ENCODE data around the gene BAZ2A. TPM values are rescaled to one million over a fixed set of nuclear protein-coding genes. Genes with fewer than 3 reads are reported as not detected.

The BAZ2A gene
- total RNA-seq, 2 donors from 2014 or later: 38.6 to 42.7 TPM

DNA sequence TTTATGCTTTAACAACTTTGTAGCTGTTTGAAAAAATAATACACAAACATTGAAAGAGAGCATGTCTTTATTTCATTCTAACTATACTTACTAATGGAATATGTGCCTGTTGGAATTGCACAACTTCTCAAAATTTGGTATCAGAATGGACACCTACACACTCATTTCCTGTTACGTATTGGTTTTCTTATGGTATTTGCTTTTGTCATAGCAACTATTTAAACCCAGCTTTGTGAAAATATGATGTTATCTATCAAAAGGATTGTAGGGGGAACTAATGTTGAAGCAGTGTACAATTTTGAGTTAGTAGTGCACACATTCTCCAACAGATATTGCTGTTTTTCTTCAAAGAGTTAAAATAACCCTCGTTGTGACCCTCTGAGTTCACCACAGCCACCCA lies 55.9 kb downstream of the BAZ2A start:
- H3K4me1 ChIP-seq: peaks cover 0 to 15% of the 10 kb centered on the region in 2 donors
- TF ChIP-seq, protein P1, sequence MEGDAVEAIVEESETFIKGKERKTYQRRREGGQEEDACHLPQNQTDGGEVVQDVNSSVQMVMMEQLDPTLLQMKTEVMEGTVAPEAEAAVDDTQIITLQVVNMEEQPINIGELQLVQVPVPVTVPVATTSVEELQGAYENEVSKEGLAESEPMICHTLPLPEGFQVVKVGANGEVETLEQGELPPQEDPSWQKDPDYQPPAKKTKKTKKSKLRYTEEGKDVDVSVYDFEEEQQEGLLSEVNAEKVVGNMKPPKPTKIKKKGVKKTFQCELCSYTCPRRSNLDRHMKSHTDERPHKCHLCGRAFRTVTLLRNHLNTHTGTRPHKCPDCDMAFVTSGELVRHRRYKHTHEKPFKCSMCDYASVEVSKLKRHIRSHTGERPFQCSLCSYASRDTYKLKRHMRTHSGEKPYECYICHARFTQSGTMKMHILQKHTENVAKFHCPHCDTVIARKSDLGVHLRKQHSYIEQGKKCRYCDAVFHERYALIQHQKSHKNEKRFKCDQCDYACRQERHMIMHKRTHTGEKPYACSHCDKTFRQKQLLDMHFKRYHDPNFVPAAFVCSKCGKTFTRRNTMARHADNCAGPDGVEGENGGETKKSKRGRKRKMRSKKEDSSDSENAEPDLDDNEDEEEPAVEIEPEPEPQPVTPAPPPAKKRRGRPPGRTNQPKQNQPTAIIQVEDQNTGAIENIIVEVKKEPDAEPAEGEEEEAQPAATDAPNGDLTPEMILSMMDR (IDR thresholded peaks at IDR 0.05): no peak
- H3K36me3 ChIP-seq: peaks cover 24% of the 10 kb centered on the region

DNA sequence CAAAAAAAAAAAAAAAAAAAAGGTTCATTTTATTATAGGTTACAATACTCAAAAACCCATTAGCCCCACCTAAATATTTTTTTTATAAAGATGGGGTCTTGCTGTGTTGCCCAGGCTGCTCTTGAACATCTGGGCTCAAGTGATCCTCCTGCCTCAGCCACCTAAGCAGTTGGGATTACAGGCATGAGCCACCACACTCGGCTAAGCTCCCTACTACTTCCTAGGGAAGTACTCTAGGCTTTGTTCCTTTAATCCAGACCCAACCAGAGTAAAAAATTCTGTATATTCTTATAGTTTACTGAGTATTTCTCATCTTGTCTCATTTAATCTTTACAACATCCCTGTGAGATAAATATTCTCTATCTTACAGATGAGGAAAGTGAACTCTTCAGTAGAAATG lies 57.8 kb downstream of the BAZ2A start:
- Histone ChIP-seq H3K9me3 (no peaks in the 10 kb centered on the region), H3K4me1 (peaks cover 0 to 24% of the 10 kb centered on the region in 2 donors), H3K36me3 (peaks cover 24% of the 10 kb centered on the region), H3K27me3 (no peaks in the 10 kb centered on the region), H3K27ac (no peak overlapping the region), H3K4me3 (no peak overlapping the region)
- DNase-seq (ENCODE audit: low spot score): no peak
- TF ChIP-seq, protein P1 (IDR thresholded peaks at IDR 0.05): no peak

More for the DNA sequence above, 55.9 kb downstream of the BAZ2A start:
- no peaks in the 10 kb centered on the region for H3K27me3 ChIP-seq
- H3K4me3 ChIP-seq: no peak overlapping the region
- H3K9me3 ChIP-seq: no peaks in the 10 kb centered on the region
- H3K27ac ChIP-seq: no peak overlapping the region
- no peak for DNase-seq (ENCODE audit: low spot score)

DNA sequence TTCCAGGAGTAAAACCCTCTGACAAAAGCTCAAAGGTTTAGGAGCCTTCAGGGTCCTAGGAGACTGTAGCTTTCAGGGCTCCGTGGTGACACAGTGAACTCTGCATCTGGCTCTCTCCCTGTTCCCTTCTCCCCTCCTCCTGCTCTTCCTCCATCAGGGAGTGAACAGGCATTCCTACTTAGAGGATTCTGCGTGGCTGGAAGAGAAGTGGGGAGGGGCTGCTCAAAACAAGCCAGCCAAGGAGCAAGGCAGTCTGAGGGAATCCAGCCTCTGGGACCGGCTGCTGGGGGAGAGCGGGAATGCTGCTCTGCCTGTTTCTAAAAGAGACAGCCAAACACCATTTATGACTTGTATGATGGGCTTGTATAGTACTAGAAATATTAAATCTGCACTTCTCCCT lies 59.0 kb downstream of the BAZ2A start:
- Histone ChIP-seq H3K4me1 (peaks cover 0 to 33% of the 10 kb centered on the region in 2 donors), H3K36me3 (peaks cover 24% of the 10 kb centered on the region), H3K27me3 (no peaks in the 10 kb centered on the region), H3K4me3 (no peak overlapping the region), H3K27ac (no peak overlapping the region), H3K9me3 (no peaks in the 10 kb centered on the region)
- TF ChIP-seq, protein P1 (IDR thresholded peaks at IDR 0.05): no peak
- DNase-seq (ENCODE audit: low spot score): no peak

DNA sequence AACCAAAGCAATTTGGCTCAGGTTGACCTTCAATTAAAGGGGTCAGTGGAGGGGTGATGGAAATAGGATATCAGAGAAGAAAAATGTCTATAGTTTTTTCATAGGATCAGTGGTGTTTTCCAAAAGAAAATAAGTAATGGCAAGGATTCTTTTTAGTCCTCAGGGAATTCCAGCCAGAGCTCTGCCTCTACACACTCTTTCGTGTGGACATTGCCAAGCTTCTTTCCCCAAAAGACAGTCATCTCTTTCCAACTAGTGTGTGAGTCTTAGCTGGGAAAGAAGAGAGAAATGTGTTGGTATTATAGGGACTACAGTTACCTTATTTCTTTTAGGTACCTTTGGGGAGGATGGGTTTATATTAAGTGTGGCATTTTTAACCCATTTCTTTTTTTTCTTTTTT lies 62.0 kb downstream of the BAZ2A start:
- Histone ChIP-seq H3K4me1 (peaks cover 0 to 45% of the 10 kb centered on the region in 2 donors), H3K27ac (peak overlapping the region in 1 of 2 donors; percentile 9), H3K36me3 (peaks cover 18% of the 10 kb centered on the region), H3K27me3 (no peaks in the 10 kb centered on the region), H3K9me3 (no peaks in the 10 kb centered on the region), H3K4me3 (no peak overlapping the region)
- TF ChIP-seq, protein P1 (IDR thresholded peaks at IDR 0.05): no peak
- DNase-seq (ENCODE audit: low spot score): no peak

DNA sequence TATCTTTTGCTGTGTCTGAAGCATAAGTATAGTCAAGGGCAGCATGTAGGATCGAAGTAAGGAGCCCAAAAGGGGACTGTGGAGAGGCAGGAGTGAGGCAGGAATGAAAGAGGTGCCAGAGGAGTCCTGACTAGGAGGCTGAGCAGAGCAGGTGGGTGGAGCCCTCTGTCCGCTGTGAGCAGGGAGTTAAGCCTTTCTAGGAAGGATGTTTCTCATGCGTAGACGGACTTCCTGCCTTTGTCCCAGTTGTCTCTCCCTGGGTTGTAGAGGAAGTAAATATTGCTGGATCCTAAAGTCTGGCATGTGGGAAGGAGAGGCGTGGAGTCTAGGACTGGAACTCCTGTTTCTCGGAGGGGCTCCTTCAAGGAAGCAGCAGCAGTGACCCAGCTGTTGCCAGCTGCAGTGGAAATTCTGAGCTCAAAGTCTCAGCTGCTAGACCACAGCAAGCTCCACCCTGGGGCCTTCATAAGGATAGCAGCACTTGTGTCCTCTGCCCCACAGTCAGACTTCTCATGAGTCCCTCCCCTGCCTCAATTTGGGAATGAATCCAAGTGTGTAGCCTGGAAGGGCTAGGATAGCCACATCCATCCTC lies 64.5 kb downstream of the BAZ2A start:
- Histone ChIP-seq H3K4me1 (peaks cover 0 to 39% of the 10 kb centered on the region in 2 donors), H3K4me3 (no peak overlapping the region)

More for the DNA sequence above, 64.5 kb downstream of the BAZ2A start:
- Histone ChIP-seq H3K9me3 (no peaks in the 10 kb centered on the region), H3K36me3 (peaks cover 15% of the 10 kb centered on the region), H3K27me3 (no peaks in the 10 kb centered on the region), H3K27ac (peak overlapping the region; percentile 77 to 79)
- TF ChIP-seq, protein P1 (IDR thresholded peaks at IDR 0.05): no peak
- DNase-seq (ENCODE audit: low spot score): peak; percentile 94
